Tongue (tissue), 2 donors: ENCODE data around the gene SLC1A7. TPM values are rescaled to one million over a fixed set of nuclear protein-coding genes. Genes with fewer than 3 reads are reported as not detected.

Experiments
- DNase-seq: peaks from one replicate; pipeline ENCODE4 v3.0.0-alpha.2; 2015
- total RNA-seq: library from RNA; depleted of rRNA; stranded (reverse); fragments of >200 nt; gene quantifications from one replicate; pipeline ENCODE4 v1.2.3, GENCODE V29; 2014

The SLC1A7 gene
- total RNA-seq, 1 donor from 2014 or later: not detected

- DNase-seq: no peak
Measured at GRCh38 chr1:53075761-53076163, 66.7 kb downstream of the SLC1A7 start.

GRCh38 chr1:53075206-53075605 lies 67.2 kb downstream of the SLC1A7 start:
- DNase-seq: no peak

- DNase-seq: no peak
Measured at GRCh38 chr1:53074313-53075154, 67.9 kb downstream of the SLC1A7 start.

- peak; percentile 72 for DNase-seq
Measured at GRCh38 chr1:53073868-53074311, 68.5 kb downstream of the SLC1A7 start.

- no peak for DNase-seq
Measured at GRCh38 chr1:53073287-53073686, 69.2 kb downstream of the SLC1A7 start.

DNA sequence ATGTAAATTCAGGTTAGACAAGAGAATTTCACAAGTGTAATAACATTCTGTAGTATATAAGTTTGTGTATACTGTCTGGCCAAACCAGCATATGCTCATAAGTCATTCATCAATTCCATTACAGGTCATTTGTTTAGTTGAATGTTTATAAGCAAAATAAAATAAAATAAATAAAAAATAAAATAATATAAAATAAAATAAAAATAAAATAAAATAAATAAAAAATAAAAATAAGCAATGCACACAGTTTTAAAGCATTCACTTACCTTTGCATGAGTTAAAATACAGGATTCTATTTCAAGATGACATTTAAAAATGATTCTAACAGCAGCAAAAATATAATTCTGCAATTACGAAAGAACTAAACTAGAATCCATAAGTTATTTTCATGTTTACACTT lies 70.5 kb downstream of the SLC1A7 start:
- DNase-seq: no peak

DNA sequence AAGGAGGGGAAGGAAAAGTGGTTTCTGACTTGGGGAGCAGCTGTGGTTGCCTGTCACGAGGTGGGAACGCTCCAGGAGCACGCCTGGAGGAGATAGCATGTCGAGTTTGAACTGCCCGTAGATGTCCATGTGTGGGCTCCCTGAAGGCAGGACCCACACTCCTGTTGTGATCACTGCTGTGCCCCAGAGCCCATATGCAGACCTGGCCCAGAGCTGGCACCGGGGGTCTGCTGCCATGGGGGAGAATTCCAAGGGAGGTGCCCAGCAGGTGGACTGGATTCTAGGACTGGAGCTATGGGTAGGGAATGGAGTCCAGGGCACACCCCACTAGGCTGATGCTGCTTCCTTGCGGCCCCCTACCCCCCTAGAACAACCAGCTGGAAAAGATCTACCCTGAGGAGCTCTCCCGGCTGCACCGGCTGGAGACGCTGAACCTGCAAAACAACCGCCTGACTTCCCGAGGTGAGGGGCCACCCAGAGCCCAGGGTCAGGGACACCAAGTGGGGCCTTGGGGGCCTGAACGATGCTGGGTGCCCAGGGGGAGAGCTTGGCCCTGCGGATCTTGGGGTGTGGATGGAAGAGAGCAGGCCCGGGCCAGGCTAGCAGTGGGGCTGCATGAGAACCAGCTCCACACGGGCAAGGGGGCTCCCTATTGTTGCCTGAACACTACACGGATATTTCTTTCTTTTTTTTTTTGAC lies 71.1 kb downstream of the SLC1A7 start:
- no peak for DNase-seq

DNA sequence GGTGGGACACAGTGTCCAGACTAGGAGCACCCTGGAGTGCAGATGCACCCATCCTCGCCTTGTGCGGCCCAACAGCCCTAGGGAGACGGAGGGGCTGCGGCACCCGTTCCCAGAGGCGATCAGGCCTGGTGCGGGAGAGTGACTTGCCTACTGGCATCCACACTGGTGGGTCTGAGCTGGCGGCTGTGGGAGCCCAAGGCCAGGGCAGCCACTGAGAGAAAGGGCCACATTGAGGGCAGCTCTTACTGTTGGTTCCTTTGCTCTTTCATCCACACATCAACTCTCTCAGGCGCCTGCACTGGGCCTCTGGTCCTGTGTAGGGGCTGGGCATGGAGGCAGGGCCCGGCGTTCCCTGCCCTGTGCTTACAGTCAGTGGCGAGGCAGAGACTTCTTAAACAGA lies 71.8 kb downstream of the SLC1A7 start:
- DNase-seq: no peak

DNA sequence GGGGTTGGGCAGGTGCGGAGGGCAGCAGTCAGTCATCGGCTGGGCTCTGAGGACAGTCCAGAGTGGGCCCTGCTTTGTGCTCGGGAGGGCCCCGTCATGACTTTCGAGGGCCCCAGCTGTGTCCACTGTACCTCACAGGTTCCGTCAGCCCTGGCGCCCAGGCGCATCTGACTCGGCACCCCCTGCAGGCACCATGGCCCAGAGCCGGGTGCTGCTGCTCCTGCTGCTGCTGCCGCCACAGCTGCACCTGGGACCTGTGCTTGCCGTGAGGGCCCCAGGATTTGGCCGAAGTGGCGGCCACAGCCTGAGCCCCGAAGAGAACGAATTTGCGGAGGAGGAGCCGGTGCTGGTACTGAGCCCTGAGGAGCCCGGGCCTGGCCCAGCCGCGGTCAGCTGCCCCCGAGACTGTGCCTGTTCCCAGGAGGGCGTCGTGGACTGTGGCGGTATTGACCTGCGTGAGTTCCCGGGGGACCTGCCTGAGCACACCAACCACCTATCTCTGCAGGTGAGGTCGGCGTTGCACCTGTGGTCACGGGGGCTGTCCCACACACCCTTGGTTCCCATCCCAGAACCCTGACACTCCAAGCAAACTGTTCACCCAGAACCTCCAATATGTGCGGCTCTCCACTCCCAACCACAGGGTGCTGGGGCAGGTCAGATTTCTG lies 72.6 kb downstream of the SLC1A7 start:
- no peak for DNase-seq

DNA sequence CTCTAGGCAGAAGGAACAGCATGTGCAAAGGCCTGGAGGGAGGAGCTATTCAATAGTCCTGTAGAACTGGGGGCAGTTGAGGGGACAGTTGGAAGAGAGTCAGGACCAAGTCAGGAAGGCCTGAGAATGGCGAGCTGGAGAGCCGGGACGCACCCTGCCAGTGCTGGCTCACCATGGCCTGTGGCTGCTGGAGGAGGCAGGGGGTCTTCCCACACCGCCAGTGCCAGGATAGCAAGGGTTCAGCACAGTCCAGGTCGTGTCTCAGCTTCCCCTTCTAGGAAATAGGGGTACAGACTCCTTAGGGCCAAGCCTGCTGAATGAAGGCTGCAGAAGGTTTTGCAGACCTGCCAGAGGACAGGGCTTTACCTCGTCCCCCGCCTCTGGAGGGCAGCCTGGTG lies 73.2 kb downstream of the SLC1A7 start:
- no peak for DNase-seq

DNA sequence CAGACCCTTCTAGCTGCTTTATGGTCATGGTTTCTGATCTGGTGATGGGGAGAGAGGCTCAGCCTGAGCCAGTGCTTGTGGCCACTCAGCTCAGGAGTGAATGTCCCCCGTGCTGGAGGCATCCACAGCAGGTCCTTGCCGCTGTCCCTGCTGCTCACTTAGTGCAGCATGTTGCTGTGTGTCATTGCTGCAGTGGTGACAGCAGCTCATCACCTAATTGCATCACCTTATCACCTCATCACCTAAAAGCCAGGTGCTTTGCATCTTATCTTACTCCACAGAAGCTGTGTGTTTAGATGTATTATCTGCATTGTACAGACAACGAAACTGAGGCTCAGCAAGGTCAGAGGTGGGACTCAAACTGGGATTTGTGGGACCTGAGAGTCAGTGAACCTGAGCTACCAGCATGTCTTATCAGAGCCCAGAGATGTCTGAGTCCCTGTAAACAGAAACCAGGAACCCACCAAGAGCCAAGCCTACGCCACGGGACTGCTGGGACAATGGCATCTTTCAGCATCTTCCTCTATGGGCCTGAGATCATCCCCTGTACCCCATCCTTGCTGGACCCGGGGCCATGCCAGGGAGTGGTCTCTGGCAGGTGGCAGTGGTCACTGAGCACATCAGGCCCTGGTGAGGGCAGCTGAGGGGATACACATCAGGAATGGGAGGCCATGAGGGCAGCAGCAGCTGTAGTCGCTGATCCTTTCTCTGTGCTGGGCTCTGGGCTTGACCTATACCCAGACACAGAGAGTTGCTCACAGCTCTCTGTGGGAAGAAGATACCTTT lies 73.9 kb downstream of the SLC1A7 start:
- no peak for DNase-seq

DNA sequence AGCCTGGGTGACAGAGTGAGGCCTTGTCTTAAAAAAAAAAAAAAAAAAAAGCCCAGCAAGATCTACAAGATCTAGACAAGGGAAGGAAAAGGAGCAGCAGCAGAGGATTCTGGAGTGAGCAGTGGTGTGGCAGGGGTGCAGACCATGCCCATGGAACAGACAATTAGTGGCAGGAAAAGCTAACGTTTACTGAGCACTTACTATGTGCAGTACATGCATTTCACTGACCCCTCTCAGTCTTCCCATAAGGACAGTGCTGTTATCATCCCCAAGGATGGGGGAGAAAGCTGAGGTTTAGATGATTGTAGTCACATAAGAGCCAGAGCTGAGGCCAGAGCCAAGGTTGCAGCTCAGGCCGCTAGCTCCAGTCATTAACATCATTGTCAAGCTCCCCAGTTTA lies 74.6 kb downstream of the SLC1A7 start:
- no peak for DNase-seq

- no peak for DNase-seq
Measured at GRCh38 chr1:53066891-53067738, 75.3 kb downstream of the SLC1A7 start.

DNA sequence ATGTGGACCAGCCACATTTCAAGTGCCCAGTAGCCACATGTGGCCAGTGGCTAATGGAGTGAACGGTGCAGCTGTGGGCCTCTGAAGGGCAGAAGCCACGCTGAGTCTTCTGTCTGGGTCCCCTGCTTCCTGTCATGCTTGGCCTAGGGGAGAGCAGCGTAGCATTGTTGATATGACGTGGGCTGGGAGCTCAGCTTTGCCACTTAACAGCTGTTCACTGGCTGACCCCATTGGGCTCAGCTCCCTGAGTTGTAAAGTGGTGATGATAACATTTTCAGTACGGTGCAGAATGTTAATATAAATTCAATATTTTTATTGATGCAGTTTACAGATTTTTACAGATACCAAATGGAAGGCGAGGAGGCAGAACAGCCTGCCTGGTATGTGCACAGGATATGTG lies 76.0 kb downstream of the SLC1A7 start:
- DNase-seq: peak; percentile 62

DNA sequence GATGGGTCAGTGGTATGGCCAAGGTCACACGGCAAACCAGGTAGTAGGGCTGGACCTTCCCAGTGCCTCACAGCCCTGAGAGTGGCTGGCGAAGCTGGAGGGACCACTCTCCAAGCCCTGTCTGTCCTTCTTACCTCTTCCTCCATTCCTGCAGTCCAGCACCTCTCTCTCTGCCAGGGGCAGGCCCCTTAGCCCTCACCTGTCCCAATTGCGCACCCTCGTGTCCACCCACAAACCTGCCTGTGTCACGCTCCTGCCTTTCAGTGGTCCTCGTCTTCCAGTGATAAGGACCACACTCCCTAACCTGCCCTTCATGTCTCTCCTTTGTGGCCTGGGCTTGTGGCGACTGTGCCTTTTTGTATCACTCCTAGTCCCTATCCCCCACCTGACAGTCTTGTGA lies 77.0 kb downstream of the SLC1A7 start:
- DNase-seq: no peak

- peak; percentile 26 for DNase-seq
Measured at GRCh38 chr1:53063744-53064515, 78.5 kb downstream of the SLC1A7 start.

DNA sequence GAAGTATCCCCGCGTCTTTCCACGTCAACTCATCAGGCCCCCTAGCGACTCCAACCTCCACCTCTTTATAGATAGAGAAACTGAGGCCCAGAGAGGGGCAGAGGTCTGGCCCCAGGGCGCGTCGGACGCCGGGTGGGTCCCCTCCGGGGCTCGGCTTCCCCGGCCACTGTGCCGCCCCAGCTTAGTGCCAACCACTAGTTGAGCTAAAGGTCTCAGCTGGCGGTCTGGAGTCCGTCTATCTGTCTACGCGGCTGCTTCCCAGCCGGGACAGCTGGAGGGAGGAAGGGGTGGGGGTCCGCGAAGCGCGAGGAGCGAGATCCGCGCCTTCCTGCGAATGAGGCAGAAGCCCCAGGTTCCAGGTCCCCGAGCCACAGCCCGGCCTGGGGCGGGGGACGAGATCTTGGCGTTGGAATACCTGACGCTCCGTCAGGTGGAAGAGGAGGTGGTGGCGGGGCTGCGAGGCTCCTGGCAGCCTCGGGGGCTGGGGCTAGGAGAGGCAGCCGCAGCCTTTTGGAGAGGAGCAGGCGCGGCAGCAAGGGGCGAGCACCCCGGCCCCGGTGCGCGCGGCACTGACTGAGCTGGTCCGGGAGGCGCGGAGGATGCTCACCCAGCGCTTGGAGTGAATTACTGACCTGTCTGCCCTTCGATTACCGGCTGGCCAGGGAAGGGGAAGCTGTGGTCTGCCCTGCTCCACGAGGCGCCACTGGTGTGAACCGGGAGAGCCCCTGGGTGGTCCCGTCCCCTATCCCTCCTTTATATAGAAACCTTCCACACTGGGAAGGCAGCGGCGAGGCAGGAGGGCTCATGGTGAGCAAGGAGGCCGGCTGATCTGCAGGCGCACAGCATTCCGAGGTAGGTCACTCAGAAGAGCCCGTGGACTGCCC lies 79.5 kb downstream of the SLC1A7 start:
- peak; percentile 61 for DNase-seq

DNA sequence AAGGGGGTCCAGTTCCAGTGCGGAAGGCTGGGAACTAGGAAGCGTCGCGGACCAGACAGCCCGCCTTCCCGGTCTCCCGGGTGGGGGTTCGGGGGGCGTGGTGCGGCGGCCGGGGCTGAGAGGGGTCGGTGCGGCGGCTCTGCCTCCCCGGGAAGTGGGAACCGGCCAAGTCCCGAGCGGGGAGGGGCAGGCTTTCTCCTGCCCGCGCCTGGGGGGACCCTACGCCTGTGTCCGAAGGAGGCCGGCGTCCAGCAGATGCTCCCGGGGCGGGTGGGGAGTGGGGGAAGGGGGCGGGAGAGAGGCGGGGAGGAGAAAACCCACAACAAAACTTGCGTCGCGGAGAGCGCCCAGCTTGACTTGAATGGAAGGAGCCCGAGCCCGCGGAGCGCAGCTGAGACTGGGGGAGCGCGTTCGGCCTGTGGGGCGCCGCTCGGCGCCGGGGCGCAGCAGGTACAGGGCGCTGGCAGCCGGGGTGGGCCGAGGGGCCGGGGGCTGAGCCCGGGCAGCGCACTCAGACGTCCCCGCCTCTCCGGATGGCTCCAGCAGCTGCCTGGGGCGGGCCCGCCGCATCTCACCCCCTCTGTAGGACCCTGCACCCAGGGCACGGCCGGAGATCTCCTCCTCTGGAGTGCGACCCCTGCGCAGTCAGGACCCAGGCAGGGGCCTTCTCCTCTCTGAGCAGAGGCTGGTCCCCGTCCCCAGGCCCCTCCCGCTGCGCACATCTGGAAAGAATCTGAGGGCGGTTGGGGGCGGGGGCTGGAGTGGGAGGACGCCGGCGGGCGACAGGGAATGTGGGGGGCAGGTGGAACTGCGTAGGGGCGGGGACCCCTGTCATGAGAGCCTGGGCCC lies 80.4 kb downstream of the SLC1A7 start, which contains the start of gene PODN:
PODN (plus strand) TSS at position 355 of the 849 bp plus-strand sequence. CDS start 7,643 bp downstream, outside the sequence.
- DNase-seq: peak; percentile 58
